ENCODE results near the gene BMAL1.
A peak's percentile ranks its signal among the peaks of the same experiment; 100 is the strongest.

BMAL1 gene

DNA sequence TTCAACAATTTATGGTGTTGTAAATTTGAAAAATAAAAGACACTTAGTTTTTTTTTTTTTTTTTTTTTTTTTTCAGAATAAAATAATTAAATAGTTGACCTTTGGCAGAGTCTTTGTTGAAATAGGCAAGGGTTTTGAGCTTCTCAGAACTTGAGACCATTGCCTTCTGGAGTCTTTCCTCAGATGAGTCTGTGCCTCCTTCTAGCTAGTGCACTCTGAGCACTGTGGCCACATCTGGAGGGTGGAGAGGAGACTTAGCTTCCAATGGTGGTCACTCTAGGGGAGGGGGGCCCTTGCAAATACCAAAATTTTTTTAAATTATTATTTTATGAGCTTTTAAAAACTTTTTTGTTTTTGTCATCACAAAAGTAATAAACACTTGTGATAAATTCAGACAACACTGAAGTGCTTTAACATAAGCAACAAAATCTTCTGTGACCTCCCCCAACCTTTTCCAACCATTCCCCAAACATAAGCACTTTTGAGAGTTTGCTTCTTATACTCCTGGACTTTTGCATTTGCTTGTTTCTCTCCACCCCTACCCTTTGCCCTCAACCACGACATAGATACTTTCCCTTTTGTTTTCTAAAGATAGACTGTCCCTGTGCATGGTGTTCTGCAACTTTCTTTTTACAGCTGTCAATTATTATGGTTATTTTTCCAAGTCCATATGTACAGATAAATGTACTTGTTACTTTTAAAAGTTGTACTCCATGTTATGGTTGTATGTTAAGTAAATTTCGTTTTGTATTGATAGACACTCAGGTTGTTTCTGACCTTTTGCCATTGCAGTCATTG lies 41.1 kb downstream of the BMAL1 start:
- no peak for DNase-seq

DNA sequence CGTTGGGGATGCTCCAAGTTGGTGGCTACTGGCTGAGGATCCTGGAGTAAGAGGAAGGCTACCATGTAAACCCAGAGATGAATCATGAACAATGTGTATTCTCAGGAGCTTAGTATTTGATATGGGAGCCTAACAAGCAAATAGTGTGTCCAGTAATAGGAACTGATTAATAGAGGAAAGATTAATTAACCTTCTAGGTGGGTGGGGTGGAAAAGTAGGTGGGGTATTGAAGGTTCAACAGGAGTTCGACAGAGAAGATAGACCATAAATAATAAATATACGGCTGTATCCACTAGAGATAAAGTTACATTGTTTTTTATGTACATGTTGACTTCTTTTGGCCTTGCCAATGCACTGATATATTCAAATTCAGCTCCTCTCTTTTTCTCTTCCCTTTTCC lies 43.1 kb downstream of the BMAL1 start:
- DNase-seq: no peak

DNA sequence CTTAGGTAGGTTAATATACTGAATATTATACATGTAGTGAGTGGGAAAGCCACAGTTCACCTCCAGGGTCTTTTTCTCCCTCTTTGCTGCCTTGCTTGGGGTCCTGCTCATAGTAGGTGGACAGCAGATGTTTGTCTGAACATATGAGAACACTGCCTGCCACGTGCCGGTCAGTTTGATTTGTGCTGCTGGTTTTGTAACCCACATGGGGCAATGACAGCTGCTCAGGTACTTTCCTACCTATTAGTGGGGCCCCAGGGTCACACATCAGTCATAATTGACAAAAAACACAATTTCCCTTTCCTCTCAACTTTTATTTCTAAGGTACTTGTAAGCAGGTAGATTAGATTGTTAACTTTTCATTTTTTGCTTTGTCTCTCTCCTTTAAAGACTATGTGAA lies 43.8 kb downstream of the BMAL1 start:
- no peak for DNase-seq

DNA sequence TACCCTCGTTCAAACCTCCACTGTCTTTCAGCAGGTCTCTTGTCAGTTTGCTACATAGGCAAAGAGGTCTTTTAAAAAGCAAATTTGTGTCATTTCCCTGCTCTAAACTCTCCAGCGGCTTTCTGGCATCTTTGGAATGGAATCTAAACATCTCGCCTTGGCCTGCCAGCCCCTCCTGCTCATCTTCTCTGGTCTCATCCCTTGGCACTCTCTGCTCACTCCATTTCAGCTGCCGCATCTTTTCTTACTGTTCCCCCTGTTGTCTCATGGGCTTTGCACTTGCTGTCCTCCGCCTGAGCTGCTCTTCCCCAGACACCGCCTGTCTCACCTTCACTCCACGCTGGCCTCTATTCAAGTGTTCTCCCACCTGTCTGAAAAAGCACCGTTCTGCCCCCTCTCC lies 46.6 kb downstream of the BMAL1 start:
- DNase-seq: no peak

DNA sequence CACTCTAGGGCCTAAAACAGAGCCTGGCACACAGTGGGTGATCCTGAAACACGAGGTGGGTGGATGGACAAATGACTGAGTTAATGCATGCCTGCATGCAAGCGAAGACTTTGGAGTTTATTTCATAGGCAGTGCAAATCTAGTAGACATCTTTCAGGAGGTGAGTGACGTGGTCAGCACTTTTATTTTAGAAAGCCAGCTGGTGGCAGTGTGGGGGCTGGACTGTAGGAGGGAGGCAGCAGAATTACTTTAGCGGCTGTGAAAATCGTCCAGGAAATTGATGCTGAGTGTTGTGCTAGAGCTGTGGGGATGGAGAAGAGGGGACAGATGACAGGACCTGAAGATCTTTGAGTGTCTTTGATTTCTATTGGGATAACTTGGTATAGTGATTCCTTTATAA lies 47.1 kb downstream of the BMAL1 start:
- peak; percentile 12 for DNase-seq

DNA sequence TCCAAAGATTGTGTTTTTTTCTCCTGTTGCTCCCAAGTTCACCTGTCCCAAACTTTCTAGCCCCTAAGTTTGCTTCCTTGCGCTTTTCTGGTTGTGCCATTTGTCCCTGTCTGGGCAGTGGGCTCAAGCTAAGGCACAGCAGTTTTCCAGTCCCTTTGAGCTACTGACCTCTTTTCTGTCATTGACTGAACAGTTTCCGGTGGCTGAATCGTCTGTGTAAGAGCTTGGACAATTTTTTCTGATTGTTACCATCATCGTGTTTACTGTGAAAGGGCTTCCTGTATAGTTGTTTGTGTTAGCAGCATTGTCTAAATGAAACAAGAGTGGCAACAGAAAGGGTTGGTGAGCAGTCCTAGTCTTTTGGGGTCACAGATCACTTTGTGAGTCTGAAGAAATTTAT lies 49.8 kb downstream of the BMAL1 start:
- DNase-seq: no peak

DNA sequence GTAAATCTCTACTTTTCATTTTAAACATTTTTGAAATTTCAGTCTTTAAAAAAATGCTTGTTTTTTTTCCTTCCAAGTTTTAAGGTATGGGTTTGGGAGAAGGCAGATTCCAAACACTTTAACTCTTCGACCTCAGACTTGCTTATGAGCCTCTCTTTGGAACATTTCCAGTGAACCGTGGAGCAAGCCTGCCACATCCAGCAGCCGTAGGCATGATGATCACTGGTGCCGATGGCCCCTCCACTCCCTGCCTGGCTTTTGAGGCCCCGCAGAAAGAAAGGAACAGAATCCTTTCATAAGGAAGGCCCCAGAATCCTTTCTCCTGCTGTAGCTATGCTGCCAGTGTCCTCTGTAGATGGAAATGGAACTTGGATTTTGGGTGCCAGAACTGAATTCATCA lies 50.7 kb downstream of the BMAL1 start:
- DNase-seq: no peak

DNA sequence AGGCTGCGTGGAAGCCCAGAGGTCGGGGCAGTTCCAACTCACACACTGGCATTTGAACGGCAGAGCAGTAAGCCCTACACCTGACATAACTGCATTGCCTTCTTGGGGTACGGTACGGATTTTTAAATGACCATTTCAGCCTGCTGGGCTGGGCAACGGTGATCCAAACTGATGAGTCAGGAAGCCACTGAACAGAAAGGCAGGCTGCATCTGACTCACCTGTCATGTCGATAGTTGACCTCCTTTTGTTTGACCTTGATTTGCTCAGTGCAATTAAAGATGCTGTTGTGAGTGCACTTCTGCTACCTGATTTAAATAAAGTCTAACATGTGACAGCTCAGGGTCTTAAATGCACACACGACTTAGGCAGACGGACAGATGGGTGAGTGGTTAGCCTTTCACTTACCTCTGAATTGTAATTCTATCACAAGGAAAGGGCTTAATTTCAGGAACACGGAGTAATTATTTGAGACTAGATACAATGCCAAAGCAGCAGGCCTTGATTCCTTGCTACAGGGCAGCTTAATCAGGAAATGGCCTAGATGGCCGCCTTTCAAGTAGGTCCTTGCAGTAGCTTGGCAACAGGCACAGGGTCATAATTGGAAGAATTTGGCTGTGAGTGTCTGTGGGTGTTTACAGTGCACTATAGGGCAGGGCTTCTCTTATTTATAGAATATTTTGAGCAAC lies 52.2 kb downstream of the BMAL1 start:
- DNase-seq: no peak

DNA sequence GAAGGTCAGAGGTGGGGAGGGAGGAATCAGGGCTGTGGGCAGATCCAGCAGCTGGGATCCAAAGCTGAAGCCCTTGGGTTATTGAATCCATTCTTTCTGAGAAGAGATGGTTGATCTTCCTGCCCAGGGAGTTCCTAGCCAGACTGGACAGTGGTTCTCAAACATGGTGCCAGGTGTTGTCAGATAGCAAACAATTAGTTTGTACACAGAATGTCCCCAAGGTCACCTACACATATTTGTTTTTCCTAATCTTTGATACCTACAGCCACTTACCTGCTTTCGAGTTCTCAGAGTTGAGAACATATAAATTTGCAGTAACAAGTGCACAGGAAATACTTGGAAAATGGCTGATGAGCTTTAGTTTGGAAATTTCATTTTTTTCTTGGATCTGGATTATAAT lies 54.5 kb downstream of the BMAL1 start:
- no peak for DNase-seq

DNA sequence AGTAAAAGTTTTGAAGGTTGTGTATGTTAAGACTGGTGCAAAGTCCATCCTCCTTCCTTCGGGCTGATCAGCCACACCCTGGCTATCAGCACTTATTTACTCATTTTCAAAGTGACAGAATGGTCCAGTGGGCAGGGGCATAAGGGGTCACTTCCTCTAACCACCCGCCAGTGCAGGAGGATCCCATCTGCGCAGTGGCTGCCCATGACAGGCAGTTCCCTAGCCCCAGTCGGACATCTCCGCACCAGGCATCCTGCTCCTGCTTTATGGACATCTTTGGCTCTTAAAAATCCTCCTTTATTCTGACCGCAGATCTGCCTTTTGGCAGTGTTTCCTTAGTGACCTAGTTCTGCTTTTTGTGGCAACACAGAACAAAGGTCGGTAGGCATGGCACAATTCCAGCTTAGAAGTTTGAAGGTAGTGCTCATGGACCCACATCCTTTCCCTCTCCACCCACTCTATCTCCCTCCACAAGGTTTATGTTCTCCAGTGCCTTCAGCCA lies 55.9 kb downstream of the BMAL1 start:
- DNase-seq: peak; percentile 7

DNA sequence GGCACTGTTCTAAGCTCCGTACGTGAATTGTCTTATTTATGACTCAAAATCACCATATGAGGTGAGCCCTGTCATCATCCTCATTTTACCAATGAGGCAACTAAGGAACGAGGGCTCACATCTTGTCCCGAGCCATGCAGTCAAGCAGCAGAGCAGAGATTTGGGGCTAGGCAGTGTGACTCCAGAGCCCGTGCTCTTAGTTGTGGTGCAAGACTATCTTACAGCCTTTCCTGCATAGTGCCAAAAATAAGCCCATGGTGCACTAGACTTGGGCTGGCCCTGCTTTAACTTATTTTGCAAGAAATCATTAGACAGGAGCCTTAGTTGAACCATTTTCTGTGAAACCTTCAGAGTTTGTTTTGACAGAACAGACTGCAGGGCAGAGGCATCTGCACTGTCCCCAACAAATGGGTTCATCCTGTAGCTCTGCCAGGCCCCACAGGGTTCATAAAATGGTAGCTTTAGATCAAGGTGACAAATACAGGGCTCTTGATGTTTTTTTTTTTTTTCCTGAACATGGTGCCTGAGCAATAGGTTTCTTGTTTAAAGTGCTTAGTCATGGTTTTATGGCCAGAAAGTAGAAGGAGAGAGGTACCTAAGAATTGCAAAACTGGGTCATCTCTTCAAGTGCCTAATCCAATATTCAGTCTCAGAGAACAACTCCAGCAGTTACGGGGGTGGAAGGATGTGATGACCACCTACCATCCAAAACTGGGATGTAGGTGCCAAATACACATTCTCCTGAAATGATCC lies 56.6 kb downstream of the BMAL1 start:
- DNase-seq: no peak

DNA sequence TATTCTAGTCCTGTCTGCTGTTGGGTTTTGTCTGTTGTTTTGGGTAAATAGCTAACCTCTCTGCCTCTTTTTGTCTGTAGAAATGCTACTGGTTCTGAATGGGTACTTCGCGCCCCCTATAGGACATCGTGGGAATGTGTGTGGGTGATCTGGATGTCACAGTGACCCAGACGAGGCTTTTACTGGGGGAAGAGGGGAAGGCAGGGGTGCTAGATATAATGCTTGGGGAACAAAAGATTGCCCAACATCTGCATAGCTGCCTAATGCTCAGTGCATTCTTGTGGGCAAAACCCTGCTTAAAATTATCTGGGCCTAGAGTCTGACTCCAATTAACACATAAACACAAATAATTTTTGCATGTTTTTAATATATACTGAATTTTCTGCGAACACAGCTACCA lies 57.7 kb downstream of the BMAL1 start:
- peak; percentile 20 for DNase-seq

DNA sequence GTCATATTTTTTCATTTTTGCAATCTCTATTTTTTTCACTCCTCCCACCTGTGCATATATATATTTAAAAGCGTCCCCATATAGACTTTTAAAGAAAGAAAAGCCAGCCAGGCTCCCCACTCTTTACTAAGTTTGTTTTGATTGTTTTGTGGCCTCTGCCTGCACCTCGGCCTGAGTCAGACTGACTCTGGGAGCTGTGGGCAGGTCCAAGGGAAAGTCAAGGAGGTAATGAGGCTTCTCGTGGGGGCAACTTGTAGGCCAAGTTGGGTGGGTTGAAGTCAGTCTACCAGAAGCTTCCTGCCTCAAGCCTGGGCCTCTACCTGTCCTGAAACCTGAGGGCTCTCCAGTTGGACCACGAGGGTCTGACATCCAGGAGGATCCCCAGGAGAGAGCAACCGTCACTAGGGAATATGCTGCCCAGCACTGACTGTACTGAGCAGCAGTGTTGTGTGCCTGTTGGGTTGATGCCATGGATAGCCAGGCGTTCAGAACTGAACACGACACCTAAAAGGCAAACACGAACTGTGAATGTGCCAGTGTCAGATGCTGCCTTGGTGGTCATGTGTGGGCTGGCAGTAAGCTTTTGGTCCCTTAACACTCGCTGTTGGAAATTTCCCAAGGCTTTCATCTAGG lies 58.8 kb downstream of the BMAL1 start:
- no peak for DNase-seq

DNA sequence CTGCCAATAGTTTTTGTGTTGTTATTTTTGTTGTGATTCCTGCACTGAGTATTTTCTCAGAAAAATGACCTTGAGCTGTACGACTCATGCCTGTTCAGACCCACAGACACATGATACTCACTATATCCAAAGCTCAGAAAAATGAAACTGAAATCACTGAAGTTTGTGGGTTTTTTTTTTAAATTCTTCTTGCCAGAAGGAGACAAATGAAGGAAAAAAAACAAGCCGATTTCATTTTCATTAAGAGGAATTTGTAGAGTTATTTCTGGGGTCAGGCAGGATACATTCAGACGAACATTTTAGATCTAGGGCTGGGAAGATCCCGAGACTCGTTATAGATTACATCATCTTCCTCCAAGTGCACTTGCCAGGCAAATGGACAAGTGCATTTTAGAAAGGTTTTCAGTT lies 60.4 kb downstream of the BMAL1 start:
- no peak for DNase-seq

DNA sequence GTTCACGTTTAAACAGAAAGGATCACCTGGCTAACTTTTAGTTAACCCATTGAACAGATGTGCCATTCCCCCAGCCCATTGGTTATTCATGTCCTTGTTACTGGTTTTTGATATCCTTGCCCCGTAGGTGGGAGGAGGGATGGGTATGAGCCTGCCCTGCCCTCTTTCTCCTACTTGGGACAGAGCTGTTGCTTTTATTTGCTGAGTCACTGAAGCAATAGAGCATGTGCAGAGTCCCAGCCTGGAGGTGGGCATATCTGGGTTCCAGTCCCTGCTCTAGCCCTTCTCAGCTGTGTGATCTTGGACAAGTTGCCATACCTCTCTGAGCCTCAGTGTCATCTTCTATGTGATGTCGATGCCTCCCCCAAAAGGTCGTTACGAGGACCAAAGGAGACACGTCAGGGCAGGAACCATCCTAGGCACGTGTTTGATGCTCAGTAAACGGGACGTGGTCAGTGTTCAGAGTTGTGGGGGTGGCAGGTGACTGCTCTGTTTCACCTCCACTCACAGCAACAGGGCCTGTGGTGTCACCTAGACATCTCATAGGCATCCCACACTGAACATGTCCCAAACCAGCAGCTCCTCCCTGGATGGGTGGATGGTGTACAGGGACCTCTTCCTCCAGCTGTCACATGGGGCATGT lies 61.0 kb downstream of the BMAL1 start:
- DNase-seq: no peak

DNA sequence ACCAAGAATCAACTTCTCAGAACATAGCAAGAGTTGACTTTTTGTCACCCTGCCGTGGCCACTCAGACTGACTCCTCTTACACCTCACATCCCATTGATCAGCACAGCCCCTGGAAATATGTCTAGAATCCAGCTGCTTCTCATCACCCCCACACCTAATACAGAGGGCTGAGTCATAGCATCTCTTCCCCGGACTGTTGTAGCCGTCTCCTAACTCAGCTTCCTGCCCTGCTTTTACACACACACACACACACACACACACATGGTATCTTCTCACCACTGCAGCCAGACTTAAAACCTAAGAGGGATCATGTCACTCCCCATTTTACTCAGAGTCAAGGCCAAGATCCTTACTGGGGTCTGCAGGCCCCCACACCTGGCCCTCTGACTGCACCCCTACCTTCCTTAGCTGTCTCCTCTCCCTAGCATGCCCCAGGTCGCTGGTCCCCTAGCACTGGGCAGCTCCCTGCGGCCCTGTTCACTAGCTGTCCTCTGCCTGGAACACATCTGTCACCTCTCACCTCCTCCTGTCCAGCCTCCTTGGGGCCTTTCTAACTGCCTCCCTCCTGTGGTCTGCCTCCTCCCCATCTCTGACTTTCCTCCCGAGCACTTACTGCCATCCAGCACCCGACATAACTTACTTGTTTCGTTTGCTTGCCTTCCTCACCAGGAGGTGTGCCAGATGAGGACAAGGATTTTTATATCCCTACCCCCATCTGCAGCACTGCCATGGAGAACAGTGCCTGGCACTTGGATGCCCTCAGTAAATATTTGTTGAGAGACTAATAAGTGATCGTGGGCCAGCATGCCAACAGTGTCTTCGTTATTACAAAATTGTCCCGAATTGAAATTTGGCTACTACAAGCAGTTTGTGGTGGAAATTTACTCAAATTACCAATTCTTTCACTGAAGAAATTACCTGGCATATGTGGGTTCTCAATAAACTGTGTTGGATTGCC lies 61.9 kb downstream of the BMAL1 start:
- no peak for DNase-seq

DNA sequence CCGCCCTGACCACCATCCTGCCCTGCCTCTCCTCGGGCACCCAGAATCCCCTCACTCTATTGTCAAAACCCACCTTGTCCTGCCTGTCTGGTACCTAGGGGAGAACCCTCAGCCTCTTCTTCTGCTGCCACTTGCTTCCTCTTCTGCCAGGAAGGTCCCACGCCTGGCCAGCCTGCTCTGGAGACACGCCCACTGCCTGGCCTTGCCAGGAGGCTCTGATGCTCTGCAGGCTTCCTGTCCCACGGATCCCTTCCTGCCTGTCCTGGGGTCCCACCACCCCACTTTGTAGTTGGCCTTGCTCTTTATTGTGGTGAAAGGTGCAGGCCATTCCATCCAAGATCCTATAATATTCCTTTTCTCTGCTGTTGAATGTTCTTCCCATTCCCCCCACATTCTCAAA lies 63.4 kb downstream of the BMAL1 start:
- no peak for DNase-seq

DNA sequence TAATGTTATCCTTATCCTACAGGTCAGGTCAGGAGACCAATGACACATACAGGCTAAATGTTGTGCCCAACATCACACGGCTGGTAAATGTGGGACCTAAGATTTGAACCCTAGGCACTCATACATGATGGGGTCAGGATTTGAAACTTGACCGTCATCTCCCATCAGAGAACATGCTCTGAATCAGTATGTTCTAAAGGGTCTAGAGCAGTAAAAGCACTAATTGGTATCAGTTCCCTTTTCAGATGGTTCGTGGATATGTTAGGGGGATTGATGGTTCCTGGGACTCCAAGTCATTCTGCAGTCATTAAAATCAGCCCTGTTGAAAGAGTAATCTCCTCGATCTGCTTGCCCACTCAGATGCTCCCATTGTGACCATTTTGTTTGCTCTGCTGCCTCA lies 65.5 kb downstream of the BMAL1 start:
- no peak for DNase-seq

DNA sequence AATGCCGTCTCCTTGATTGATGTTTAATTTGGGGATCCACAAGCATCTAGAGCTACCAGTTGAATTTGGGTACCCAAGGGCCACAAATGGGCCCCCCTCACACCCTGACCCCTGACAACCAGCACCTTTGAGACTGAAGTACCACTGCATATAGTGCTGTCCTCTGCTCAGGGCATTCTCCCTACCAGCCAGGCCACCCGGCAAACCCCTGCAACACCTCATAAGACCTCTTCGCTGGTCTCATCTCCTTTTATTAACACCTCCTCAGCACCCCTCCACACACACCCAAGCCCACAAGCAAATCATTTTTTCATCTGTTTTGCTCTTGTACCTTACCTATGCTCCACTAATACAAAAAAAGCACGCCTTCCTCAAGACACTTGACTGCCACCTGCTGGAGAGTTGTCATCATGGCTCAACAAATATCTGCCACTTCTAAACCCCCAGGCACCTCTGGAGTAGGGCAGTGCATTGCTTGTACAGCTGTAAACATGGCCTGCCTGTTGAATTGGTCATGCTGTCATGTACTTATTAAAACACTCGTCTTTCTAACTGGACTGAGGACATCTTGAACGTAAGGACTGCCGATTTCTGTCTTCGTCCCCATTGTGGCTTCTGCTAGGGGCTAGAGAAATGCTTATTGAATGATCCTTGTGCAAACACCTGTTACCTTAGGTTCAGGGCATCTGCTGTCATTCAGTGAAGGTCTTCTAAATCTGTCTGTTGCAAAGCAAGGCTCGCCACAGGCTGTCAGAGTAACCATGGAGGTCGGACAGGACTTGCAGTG lies 66.5 kb downstream of the BMAL1 start:
- DNase-seq: peak; percentile 65

DNA sequence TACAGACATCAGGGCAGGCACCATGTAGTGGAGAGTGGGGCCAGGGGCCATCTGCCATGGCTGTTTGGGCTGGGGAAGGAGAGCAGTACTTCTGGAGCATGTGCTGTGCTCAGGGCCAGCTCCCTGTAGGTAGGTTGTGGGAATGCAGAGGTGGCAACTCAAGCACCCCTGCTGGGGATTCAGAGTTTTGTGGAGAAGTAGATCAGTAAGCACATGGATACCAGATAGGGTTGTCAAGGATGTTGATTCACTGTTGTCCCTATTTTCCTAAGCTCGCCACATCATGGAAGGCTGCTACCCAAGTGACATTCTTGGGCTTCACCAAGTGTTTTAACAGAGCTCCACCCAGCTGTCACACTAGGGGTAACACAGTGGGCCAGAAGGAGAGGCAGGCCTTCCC lies 67.2 kb downstream of the BMAL1 start:
- no peak for DNase-seq

DNA sequence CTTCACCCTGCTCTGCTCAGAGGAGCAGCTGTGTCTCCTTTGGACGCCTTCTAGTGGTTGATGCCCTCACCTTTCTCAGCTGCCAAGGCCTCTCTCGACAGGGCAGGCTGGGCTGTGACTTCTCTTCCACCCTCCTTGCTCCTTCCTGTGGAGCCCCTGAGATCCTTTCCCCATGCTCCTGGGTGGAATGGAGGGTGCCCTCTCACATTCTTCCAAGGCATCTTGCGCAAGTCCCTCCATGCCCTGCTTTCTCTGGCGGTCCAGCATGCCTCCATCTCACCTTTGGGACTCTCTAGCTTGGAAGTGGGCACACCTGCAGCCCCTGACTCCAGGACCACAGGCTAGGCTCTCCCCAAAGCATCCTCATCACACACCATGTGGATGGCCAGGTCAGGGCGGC lies 68.9 kb downstream of the BMAL1 start:
- DNase-seq: no peak
